ENCODE results near the gene COX7A2L.

The COX7A2L gene

DNA sequence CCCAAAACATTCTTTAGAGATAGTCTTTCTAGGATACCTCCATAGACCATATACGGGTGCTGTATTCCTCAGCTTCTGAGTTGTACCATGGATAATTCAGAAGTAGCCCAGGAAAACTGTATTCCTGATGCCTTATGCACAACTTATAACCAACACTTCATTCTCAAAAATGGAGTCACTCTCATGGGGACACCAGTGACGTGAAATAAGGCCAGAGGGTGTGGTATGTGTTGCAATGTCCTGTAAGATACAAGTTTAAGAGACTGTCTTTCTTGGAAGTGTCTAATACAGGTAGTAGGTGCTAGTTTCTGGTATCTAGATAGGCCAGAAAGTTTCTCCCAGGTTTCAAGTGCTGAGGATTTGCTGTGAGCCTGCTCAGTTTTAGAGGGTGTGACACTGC lies 36.1 kb downstream of the COX7A2L start:
- H3K27me3 Mint-ChIP-seq, result no peaks in the 10 kb centered on the region
- H3K36me3 Mint-ChIP-seq, result peaks cover 7% of the 10 kb centered on the region
- no peak overlapping the region for H3K4me3 Mint-ChIP-seq
- H3K27ac Mint-ChIP-seq, result peak overlapping the region; percentile 41
- peaks cover 13% of the 10 kb centered on the region for H3K4me1 Mint-ChIP-seq (ENCODE audit: low read depth)
- no peaks in the 10 kb centered on the region for H3K9me3 Mint-ChIP-seq (ENCODE audit: low read depth)

- no peak overlapping the region for H3K27ac Mint-ChIP-seq
- no peaks in the 10 kb centered on the region for H3K9me3 Mint-ChIP-seq (ENCODE audit: low read depth)
- H3K4me1 Mint-ChIP-seq (ENCODE audit: low read depth), result peaks cover 13% of the 10 kb centered on the region
- no peaks in the 10 kb centered on the region for H3K27me3 Mint-ChIP-seq
- H3K36me3 Mint-ChIP-seq, result peaks cover 7% of the 10 kb centered on the region
- H3K4me3 Mint-ChIP-seq, result no peak overlapping the region
Observed at GRCh38 chr2:42324244-42324643, 36.8 kb downstream of the COX7A2L start.

DNA sequence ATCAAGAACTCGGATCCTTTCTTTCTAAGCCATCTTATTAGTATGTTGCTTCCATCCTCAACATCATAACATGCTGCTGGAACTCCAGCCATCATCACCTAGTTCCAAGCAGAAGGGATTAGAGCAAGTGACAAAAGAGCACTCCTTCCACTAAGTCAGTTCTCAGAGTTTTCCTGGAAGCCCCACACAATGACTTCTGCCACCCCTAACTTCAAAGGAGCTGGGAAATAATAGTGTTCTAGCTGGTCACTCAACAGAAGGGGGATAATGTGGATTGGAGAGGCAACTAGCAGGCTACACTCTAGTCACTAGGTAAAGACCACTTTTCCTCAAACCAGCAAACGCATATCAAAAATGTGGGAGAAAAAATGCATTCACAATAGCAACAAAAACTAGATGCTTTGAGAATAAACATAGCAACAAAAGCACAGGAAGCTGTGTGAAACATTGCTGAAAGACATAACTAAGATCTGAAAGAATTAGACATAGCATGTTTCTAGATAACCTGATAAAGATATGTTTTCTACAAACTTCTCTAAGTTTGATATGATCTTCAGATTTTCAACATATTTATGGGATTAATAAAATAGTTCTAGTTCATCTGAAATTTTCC lies 39.5 kb downstream of the COX7A2L start:
- Mint-ChIP-seq H3K4me3 (no peak overlapping the region), H3K9me3 (ENCODE audit: low read depth) (no peaks in the 10 kb centered on the region), H3K27me3 (no peaks in the 10 kb centered on the region), H3K36me3 (peaks cover 11% of the 10 kb centered on the region), H3K4me1 (ENCODE audit: low read depth) (peaks cover 30% of the 10 kb centered on the region), H3K27ac (no peak overlapping the region)

- Mint-ChIP-seq H3K27me3 (no peaks in the 10 kb centered on the region), H3K36me3 (peaks cover 16% of the 10 kb centered on the region), H3K27ac (peak overlapping the region; percentile 64), H3K4me1 (ENCODE audit: low read depth) (peaks cover 39% of the 10 kb centered on the region), H3K9me3 (ENCODE audit: low read depth) (no peaks in the 10 kb centered on the region), H3K4me3 (no peak overlapping the region)
Observed at GRCh38 chr2:42319265-42319664, 41.8 kb downstream of the COX7A2L start.

DNA sequence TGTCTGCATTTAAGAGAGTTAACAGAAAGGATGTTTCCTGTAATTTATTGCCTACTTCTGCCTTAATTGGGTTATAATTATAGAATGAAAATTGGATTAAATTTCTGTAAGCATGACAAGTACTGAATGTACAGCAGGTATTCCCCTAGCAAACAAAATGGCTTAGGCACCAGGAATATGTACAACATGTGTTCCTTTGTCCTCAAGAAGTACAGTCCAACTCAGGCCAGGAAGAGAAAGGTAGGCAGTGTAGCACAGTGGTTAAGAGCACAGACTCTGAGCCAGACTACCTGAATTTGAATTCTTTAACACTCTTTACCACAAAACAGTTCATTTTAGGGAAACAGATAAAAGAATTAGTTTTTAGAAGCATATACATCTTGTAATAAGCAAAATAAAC lies 43.1 kb downstream of the COX7A2L start:
- Mint-ChIP-seq H3K9me3 (ENCODE audit: low read depth) (no peaks in the 10 kb centered on the region), H3K36me3 (peaks cover 16% of the 10 kb centered on the region), H3K27me3 (no peaks in the 10 kb centered on the region), H3K4me3 (no peak overlapping the region), H3K4me1 (ENCODE audit: low read depth) (peaks cover 39% of the 10 kb centered on the region), H3K27ac (peak overlapping the region; percentile 54)

- Mint-ChIP-seq H3K4me3 (no peak overlapping the region), H3K27me3 (no peaks in the 10 kb centered on the region), H3K36me3 (peaks cover 15% of the 10 kb centered on the region), H3K9me3 (ENCODE audit: low read depth) (no peaks in the 10 kb centered on the region), H3K27ac (peak overlapping the region; percentile 54), H3K4me1 (ENCODE audit: low read depth) (peaks cover 37% of the 10 kb centered on the region)
Observed at GRCh38 chr2:42317486-42317885, 43.5 kb downstream of the COX7A2L start.

- H3K36me3 Mint-ChIP-seq, result peaks cover 13% of the 10 kb centered on the region
- no peaks in the 10 kb centered on the region for H3K9me3 Mint-ChIP-seq (ENCODE audit: low read depth)
- peaks cover 35% of the 10 kb centered on the region for H3K4me1 Mint-ChIP-seq (ENCODE audit: low read depth)
- no peak overlapping the region for H3K4me3 Mint-ChIP-seq
- H3K27ac Mint-ChIP-seq, result peak overlapping the region; percentile 71
- no peaks in the 10 kb centered on the region for H3K27me3 Mint-ChIP-seq
Observed at GRCh38 chr2:42316910-42317309, 44.1 kb downstream of the COX7A2L start.

DNA sequence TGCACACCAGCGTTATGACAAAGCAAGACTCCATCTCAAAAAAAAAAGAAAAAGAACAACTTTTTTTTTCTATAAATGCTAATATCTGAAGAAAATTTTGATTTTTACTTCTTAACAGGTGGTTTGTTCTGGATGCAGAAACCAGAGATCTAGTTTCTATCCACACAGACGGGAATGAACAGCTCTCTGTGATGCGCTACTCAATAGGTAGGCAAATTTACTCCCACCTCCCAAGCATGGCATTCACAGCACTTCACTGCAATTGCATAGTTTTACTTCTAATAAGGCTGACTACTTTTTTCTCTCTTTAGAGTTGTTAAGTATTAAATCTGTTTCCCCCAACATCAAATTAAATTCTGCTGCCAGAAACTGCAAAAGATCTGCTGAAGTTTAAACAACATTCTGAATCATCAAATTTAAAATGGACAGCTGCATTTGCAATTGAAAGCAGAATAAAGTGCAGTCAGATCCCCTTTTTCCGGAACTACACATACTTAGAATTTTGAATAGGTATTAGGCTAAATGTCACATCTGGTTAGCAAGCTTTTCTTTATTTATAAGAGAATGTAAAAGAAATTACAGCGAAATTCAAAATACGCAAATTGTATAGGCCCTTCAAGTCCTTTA lies 45.1 kb downstream of the COX7A2L start:
- peaks cover 30% of the 10 kb centered on the region for H3K4me1 Mint-ChIP-seq (ENCODE audit: low read depth)
- H3K9me3 Mint-ChIP-seq (ENCODE audit: low read depth), result no peaks in the 10 kb centered on the region
- peaks cover 13% of the 10 kb centered on the region for H3K36me3 Mint-ChIP-seq
- peak overlapping the region; percentile 46 for H3K27ac Mint-ChIP-seq
- H3K4me3 Mint-ChIP-seq, result no peak overlapping the region
- no peaks in the 10 kb centered on the region for H3K27me3 Mint-ChIP-seq

DNA sequence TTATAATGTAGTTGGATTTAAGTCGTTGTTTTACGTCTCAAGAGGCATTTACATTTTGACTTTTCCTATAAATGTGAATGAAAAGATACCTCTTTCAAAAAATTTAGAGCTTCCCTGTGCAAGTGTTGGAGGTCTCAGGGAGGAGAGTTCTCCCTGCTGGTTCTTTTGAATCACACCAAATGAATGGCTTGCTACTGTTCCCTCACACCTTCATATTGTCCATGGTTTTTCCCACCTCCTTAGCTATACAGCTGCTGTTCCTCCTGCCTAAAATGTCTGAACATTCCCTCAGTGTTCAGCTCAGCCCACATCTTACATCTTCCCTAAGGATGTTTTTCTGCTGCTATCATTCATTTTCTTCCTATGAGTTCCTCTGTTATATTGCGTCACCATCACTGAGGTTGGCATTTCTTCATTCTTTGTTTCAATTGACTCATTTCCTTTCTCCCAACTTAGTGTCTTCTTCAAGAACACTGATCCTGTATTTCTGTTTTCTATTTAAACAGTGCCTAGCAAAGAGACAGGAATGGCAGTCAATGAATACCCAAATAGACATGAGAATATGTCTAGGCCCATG lies 46.0 kb downstream of the COX7A2L start:
- no peaks in the 10 kb centered on the region for H3K27me3 Mint-ChIP-seq

GRCh38 chr2:42312106-42312505 lies 48.9 kb downstream of the COX7A2L start:
- no peak overlapping the region for H3K27ac Mint-ChIP-seq
- H3K36me3 Mint-ChIP-seq, result peaks cover 13% of the 10 kb centered on the region
- no peak overlapping the region for H3K4me3 Mint-ChIP-seq
- H3K4me1 Mint-ChIP-seq (ENCODE audit: low read depth), result peaks cover 17% of the 10 kb centered on the region
- H3K27me3 Mint-ChIP-seq, result no peaks in the 10 kb centered on the region
- no peaks in the 10 kb centered on the region for H3K9me3 Mint-ChIP-seq (ENCODE audit: low read depth)

More for the DNA sequence above, 46.0 kb downstream of the COX7A2L start:
- Mint-ChIP-seq H3K27ac (peak overlapping the region; percentile 36), H3K4me1 (ENCODE audit: low read depth) (peaks cover 26% of the 10 kb centered on the region), H3K9me3 (ENCODE audit: low read depth) (no peaks in the 10 kb centered on the region), H3K36me3 (peaks cover 9% of the 10 kb centered on the region), H3K4me3 (no peak overlapping the region)

GRCh38 chr2:42310007-42310515 lies 51.0 kb downstream of the COX7A2L start:
- peaks cover 18% of the 10 kb centered on the region for H3K4me1 Mint-ChIP-seq (ENCODE audit: low read depth)
- H3K4me3 Mint-ChIP-seq, result no peak overlapping the region
- no peaks in the 10 kb centered on the region for H3K9me3 Mint-ChIP-seq (ENCODE audit: low read depth)
- peaks cover 16% of the 10 kb centered on the region for H3K36me3 Mint-ChIP-seq
- H3K27me3 Mint-ChIP-seq, result no peaks in the 10 kb centered on the region
- no peak overlapping the region for H3K27ac Mint-ChIP-seq

- Mint-ChIP-seq H3K27me3 (no peaks in the 10 kb centered on the region), H3K36me3 (peaks cover 12% of the 10 kb centered on the region), H3K27ac (no peak overlapping the region), H3K9me3 (ENCODE audit: low read depth) (no peaks in the 10 kb centered on the region), H3K4me1 (ENCODE audit: low read depth) (peaks cover 12% of the 10 kb centered on the region), H3K4me3 (no peak overlapping the region)
Observed at GRCh38 chr2:42309366-42309765, 51.7 kb downstream of the COX7A2L start.

DNA sequence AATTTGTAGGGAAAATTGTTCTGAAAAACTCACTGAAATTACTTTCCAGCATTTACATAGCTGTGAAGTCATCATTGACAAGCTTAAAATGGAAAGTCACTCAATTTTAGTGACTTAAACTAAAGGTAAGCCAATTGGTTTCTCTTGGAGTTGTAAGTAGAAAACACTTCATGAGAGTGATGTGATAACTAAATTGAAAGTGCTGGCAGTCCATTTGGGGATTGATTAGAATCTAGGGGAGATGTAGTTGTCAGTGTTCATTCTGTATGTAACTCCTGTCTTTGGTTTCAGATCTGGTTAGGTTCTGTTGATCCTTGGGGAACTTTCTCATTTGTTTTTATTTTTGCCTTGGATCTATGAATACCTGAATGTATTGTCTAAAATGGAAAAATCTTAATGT lies 53.8 kb downstream of the COX7A2L start:
- no peaks in the 10 kb centered on the region for H3K27me3 Mint-ChIP-seq
- H3K4me3 Mint-ChIP-seq, result no peak overlapping the region

DNA sequence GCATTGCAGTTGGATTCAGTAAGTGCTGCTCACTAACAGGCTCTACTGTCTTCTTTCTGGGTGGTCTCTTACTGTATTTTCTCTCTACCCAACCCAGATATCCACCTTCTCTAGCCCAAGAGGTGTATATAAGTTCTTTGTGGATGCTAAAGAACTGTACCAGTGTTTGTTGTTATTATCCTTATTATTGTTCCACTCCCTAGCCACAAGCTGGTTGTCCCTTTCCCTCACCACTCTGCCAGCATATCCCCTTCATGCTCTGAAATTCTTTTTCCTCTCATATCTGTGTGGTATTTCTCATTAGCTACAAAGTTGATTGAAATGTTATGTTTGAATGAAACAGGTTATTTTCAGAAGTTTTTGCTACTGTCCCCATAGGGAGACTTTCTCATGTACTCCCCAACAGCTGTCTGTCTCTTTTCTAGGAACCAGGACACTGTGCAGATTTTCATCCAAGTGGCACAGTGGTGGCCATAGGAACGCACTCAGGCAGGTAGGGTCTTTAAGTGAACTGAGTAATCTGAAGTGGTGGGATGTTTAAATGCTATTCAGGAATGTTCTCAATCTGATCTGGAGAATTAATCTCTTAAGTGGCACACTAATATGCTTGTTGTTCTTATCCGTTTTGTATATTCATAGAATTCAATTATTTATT lies 56.8 kb downstream of the COX7A2L start:
- Mint-ChIP-seq H3K27me3 (no peaks in the 10 kb centered on the region), H3K36me3 (peaks cover 22% of the 10 kb centered on the region), H3K9me3 (ENCODE audit: low read depth) (no peaks in the 10 kb centered on the region), H3K27ac (no peak overlapping the region), H3K4me3 (no peak overlapping the region), H3K4me1 (ENCODE audit: low read depth) (peaks cover 26% of the 10 kb centered on the region)

More for the DNA sequence above, 53.8 kb downstream of the COX7A2L start:
- Mint-ChIP-seq H3K27ac (peak overlapping the region; percentile 81), H3K4me1 (ENCODE audit: low read depth) (peaks cover 11% of the 10 kb centered on the region), H3K36me3 (peaks cover 20% of the 10 kb centered on the region), H3K9me3 (ENCODE audit: low read depth) (no peaks in the 10 kb centered on the region)

GRCh38 chr2:42303252-42303651 lies 57.8 kb downstream of the COX7A2L start:
- H3K27me3 Mint-ChIP-seq, result no peaks in the 10 kb centered on the region
- peaks cover 28% of the 10 kb centered on the region for H3K36me3 Mint-ChIP-seq
- no peak overlapping the region for H3K27ac Mint-ChIP-seq
- H3K4me3 Mint-ChIP-seq, result no peak overlapping the region
- no peaks in the 10 kb centered on the region for H3K9me3 Mint-ChIP-seq (ENCODE audit: low read depth)
- H3K4me1 Mint-ChIP-seq (ENCODE audit: low read depth), result peaks cover 35% of the 10 kb centered on the region
